ENCODE measurements around the gene NOL4L. TPM values are rescaled to one million over a fixed set of nuclear protein-coding genes. Genes with fewer than 3 reads are reported as not detected.
A peak's percentile ranks its signal among the peaks of the same experiment; 100 is the strongest.

NOL4L gene
- total RNA-seq, 1 experiment from 2014 or later: 1.4 TPM

GRCh38 chr20:32485770-32486478, 99.2 kb downstream of the NOL4L start:
- no TSS peak for BruUV-seq (replicated peaks)
- intact Hi-C loops (cut with micrococcal nuclease; ENCODE audit: unreplicated experiment): no loop called here
- POLR2A ChIA-PET (ENCODE audit: low non-redundant PET): interaction anchor here (0.6 kb wide), 1 partner anchor 561 kb away, joined by 3 read pairs; no protein-coding TSS in a partner anchor
- TF ChIP-seq EZH2 (IDR thresholded peaks at IDR 0.05; ENCODE audit: borderline replicate concordance, low read depth, low read length, poor library complexity, severe bottlenecking) (no peak), CTCF (conservative IDR thresholded peaks at IDR 0.05; ENCODE audit: low read depth, low read length) (no peak)
- Histone ChIP-seq H3K36me3 (ENCODE audit: insufficient read depth, low read length, poor library complexity, severe bottlenecking) (no peaks in the 10 kb centered on the region), H3K9me3 (ENCODE audit: low read depth, low read length, poor library complexity, severe bottlenecking) (no peaks in the 10 kb centered on the region), H3K27ac (ENCODE audit: low read depth, low read length, poor library complexity, severe bottlenecking) (no peak overlapping the region), H3K4me1 (ENCODE audit: insufficient read depth, low read length, poor library complexity, severe bottlenecking) (no peaks in the 10 kb centered on the region), H3K27me3 (replicated peaks; ENCODE audit: insufficient read depth, low read depth, low read length, poor library complexity) (peaks cover 4% of the 10 kb centered on the region), H3K4me3 (ENCODE audit: low read depth, low read length, poor library complexity, severe bottlenecking) (no peak overlapping the region)
- CTCF ChIA-PET: no interaction called here
- DNase-seq (ENCODE audit: low spot score): no peak

GRCh38 chr20:32484958-32485769, 100.0 kb downstream of the NOL4L start:
- no TSS peak for BruUV-seq (replicated peaks)
- TF ChIP-seq CTCF (conservative IDR thresholded peaks at IDR 0.05; ENCODE audit: low read depth, low read length) (peak; percentile 85), EZH2 (IDR thresholded peaks at IDR 0.05; ENCODE audit: borderline replicate concordance, low read depth, low read length, poor library complexity, severe bottlenecking) (no peak)
- intact Hi-C loops (cut with micrococcal nuclease; ENCODE audit: unreplicated experiment): loop anchor here (5.0 kb wide), 1 partner anchor 208 kb away; the partner anchor contains the start of gene KIF3B
- Histone ChIP-seq H3K27ac (ENCODE audit: low read depth, low read length, poor library complexity, severe bottlenecking) (peak overlapping the region; percentile 7), H3K9me3 (ENCODE audit: low read depth, low read length, poor library complexity, severe bottlenecking) (no peaks in the 10 kb centered on the region), H3K36me3 (ENCODE audit: insufficient read depth, low read length, poor library complexity, severe bottlenecking) (no peaks in the 10 kb centered on the region), H3K4me1 (ENCODE audit: insufficient read depth, low read length, poor library complexity, severe bottlenecking) (no peaks in the 10 kb centered on the region), H3K4me3 (ENCODE audit: low read depth, low read length, poor library complexity, severe bottlenecking) (peak overlapping the region; percentile 67), H3K27me3 (replicated peaks; ENCODE audit: insufficient read depth, low read depth, low read length, poor library complexity) (peaks cover 4% of the 10 kb centered on the region)
- DNase-seq (ENCODE audit: low spot score): peak; percentile 86
- POLR2A ChIA-PET (ENCODE audit: low non-redundant PET): no interaction called here
- CTCF ChIA-PET: interaction anchor here (0.6 kb wide), 1 partner anchor 291 kb away, joined by 16 read pairs; no protein-coding TSS in a partner anchor

- no peaks in the 10 kb centered on the region for H3K4me1 ChIP-seq (ENCODE audit: insufficient read depth, low read length, poor library complexity, severe bottlenecking)
- peak overlapping the region; percentile 67 for H3K4me3 ChIP-seq (ENCODE audit: low read depth, low read length, poor library complexity, severe bottlenecking)
- CTCF ChIA-PET: interaction anchor here (0.6 kb wide), 2 partner anchors 10 to 291 kb away, joined by 6 to 16 read pairs; no protein-coding TSS in a partner anchor
- peak; percentile 21 for DNase-seq (ENCODE audit: low spot score)
- peak overlapping the region; percentile 67 for H3K27ac ChIP-seq (ENCODE audit: low read depth, low read length, poor library complexity, severe bottlenecking)
- BruUV-seq (replicated peaks): no TSS peak
- intact Hi-C loops (cut with micrococcal nuclease; ENCODE audit: unreplicated experiment): loop anchor here (5.0 kb wide), 1 partner anchor 207 kb away; the partner anchor contains the start of gene KIF3B
- H3K36me3 ChIP-seq (ENCODE audit: insufficient read depth, low read length, poor library complexity, severe bottlenecking): no peaks in the 10 kb centered on the region
- no peaks in the 10 kb centered on the region for H3K9me3 ChIP-seq (ENCODE audit: low read depth, low read length, poor library complexity, severe bottlenecking)
- H3K27me3 ChIP-seq (replicated peaks; ENCODE audit: insufficient read depth, low read depth, low read length, poor library complexity): peaks cover 4% of the 10 kb centered on the region
- TF ChIP-seq CTCF (conservative IDR thresholded peaks at IDR 0.05; ENCODE audit: low read depth, low read length) (no peak), EZH2 (IDR thresholded peaks at IDR 0.05; ENCODE audit: borderline replicate concordance, low read depth, low read length, poor library complexity, severe bottlenecking) (no peak)
- POLR2A ChIA-PET (ENCODE audit: low non-redundant PET): no interaction called here
Measured at GRCh38 chr20:32484225-32484957, 100.7 kb downstream of the NOL4L start.

Data from A673 (cell line).